ENCODE results near the gene TTC39B. TPM values are rescaled to one million over a fixed set of nuclear protein-coding genes. Genes with fewer than 3 reads are reported as not detected.

TTC39B gene
- total RNA-seq, 1 donor from 2014 or later: 49.2 TPM

- no peak for TF ChIP-seq CTCF (IDR thresholded peaks at IDR 0.05)
- Histone ChIP-seq H3K9me3 (no peaks in the 10 kb centered on the region), H3K27me3 (ENCODE audit: low read depth) (no peaks in the 10 kb centered on the region), H3K27ac (no peak overlapping the region), H3K4me3 (no peak overlapping the region), H3K36me3 (no peaks in the 10 kb centered on the region), H3K4me1 (no peaks in the 10 kb centered on the region)
- no peak for DNase-seq
- intact Hi-C loops (cut with DNase I): no loop called here
- ATAC-seq: no peak
Observed at GRCh38 chr9:15268782-15269181, 38.2 kb downstream of the TTC39B start.

GRCh38 chr9:15268317-15268716, 38.7 kb downstream of the TTC39B start:
- H3K4me3 ChIP-seq: no peak overlapping the region
- intact Hi-C loops (cut with DNase I): no loop called here
- no peaks in the 10 kb centered on the region for H3K27me3 ChIP-seq (ENCODE audit: low read depth)
- H3K9me3 ChIP-seq: no peaks in the 10 kb centered on the region
- no peak overlapping the region for H3K27ac ChIP-seq
- no peaks in the 10 kb centered on the region for H3K4me1 ChIP-seq
- DNase-seq (no peak), ATAC-seq (no peak)
- TF ChIP-seq CTCF (IDR thresholded peaks at IDR 0.05): no peak
- H3K36me3 ChIP-seq: no peaks in the 10 kb centered on the region

GRCh38 chr9:15264918-15265317, 42.1 kb downstream of the TTC39B start:
- H3K27me3 ChIP-seq (ENCODE audit: low read depth): no peaks in the 10 kb centered on the region
- TF ChIP-seq CTCF (IDR thresholded peaks at IDR 0.05): no peak
- H3K9me3 ChIP-seq: no peaks in the 10 kb centered on the region
- H3K27ac ChIP-seq: no peak overlapping the region
- intact Hi-C loops (cut with DNase I): no loop called here
- H3K4me1 ChIP-seq: no peaks in the 10 kb centered on the region
- no peak for ATAC-seq
- DNase-seq: no peak
- H3K36me3 ChIP-seq: no peaks in the 10 kb centered on the region
- no peak overlapping the region for H3K4me3 ChIP-seq

GRCh38 chr9:15262581-15262980, 44.4 kb downstream of the TTC39B start:
- Histone ChIP-seq H3K27me3 (ENCODE audit: low read depth) (no peaks in the 10 kb centered on the region), H3K4me1 (no peaks in the 10 kb centered on the region), H3K4me3 (no peak overlapping the region), H3K27ac (no peak overlapping the region), H3K9me3 (no peaks in the 10 kb centered on the region), H3K36me3 (no peaks in the 10 kb centered on the region)
- TF ChIP-seq CTCF (IDR thresholded peaks at IDR 0.05): no peak
- no peak for DNase-seq
- no peak for ATAC-seq
- intact Hi-C loops (cut with DNase I): no loop called here

GRCh38 chr9:15256426-15256825, 50.6 kb downstream of the TTC39B start:
- no peak for TF ChIP-seq CTCF (IDR thresholded peaks at IDR 0.05)

GRCh38 chr9:15253786-15254185, 53.2 kb downstream of the TTC39B start:
- no peaks in the 10 kb centered on the region for H3K36me3 ChIP-seq
- H3K9me3 ChIP-seq: no peaks in the 10 kb centered on the region
- no peak for TF ChIP-seq CTCF (IDR thresholded peaks at IDR 0.05)
- DNase-seq (no peak), ATAC-seq (no peak)
- H3K27ac ChIP-seq: no peak overlapping the region
- peaks cover 4% of the 10 kb centered on the region for H3K4me1 ChIP-seq
- no peak overlapping the region for H3K4me3 ChIP-seq
- intact Hi-C loops (cut with DNase I): no loop called here
- H3K27me3 ChIP-seq (ENCODE audit: low read depth): no peaks in the 10 kb centered on the region

More at GRCh38 chr9:15256426-15256825, 50.6 kb downstream of the TTC39B start:
- Histone ChIP-seq H3K4me3 (no peak overlapping the region), H3K36me3 (no peaks in the 10 kb centered on the region), H3K27me3 (ENCODE audit: low read depth) (no peaks in the 10 kb centered on the region), H3K9me3 (no peaks in the 10 kb centered on the region), H3K4me1 (peaks cover 4% of the 10 kb centered on the region), H3K27ac (no peak overlapping the region)
- intact Hi-C loops (cut with DNase I): no loop called here
- DNase-seq (no peak), ATAC-seq (no peak)
